Astrocyte of the spinal cord (primary cell): ENCODE measurements around the gene TNK2.
"Not testable (repeated sequence)": the region's sequence is repeated elsewhere in the genome, so short reads cannot be mapped to it uniquely, and the experiment has no call there.

Experiments used
- DNase-seq: peaks from one replicate; pipeline ENCODE4 v3.0.0; 2011; ENCODE audit warnings: low read depth, low spot score
- H3K4me3 ChIP-seq: 2 replicates; pipeline ENCODE4 v1.5.1; 2011; ENCODE audit warnings: low read depth, mild to moderate bottlenecking, low read length, moderate library complexity
- in situ Hi-C: cut with HindIII; loops from 2 replicates; pipeline ENCODE4 v1.10.0; 2017; ENCODE audit warnings: low sequenced_read_pairs
- TF ChIP-seq, protein P1 (sequence below): IDR thresholded peaks from 2 replicates; pipeline ENCODE4 v1.5.1; 2012; ENCODE audit warnings: low read depth, mild to moderate bottlenecking, low read length, inconsistent platforms

The TNK2 gene

DNA sequence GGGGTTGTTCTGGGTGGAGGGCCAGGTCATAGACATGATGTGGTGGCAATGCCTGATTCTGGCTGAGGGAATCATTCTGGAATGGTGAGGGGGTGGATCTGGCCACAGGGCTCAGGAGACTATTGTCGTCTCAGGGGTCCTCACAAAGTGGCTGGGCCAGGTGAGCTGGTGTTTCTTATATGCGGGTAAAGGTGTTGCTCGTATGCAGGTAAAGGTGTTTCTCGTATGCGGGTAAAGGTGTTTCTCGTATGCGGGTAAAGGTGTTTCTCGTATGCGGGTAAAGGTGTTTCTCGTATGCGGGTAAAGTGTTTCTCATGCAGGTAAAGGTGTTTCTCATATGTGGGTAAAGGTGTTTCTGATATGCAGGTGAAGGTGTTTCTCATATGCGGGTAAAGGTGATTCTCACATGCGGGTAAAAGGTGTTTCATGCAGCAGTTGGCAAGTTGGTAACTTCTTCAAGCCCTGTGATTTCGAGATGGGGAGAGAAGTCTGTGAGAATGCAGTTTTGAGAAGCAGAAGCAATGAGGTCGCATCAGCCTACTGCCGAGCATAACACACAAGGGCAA lies 86.1 kb downstream of the TNK2 start:
- H3K4me3 ChIP-seq = no peak overlapping the region
- in situ Hi-C loops = no loop called here
- no peak for DNase-seq
- TF ChIP-seq, protein P1, sequence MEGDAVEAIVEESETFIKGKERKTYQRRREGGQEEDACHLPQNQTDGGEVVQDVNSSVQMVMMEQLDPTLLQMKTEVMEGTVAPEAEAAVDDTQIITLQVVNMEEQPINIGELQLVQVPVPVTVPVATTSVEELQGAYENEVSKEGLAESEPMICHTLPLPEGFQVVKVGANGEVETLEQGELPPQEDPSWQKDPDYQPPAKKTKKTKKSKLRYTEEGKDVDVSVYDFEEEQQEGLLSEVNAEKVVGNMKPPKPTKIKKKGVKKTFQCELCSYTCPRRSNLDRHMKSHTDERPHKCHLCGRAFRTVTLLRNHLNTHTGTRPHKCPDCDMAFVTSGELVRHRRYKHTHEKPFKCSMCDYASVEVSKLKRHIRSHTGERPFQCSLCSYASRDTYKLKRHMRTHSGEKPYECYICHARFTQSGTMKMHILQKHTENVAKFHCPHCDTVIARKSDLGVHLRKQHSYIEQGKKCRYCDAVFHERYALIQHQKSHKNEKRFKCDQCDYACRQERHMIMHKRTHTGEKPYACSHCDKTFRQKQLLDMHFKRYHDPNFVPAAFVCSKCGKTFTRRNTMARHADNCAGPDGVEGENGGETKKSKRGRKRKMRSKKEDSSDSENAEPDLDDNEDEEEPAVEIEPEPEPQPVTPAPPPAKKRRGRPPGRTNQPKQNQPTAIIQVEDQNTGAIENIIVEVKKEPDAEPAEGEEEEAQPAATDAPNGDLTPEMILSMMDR = no peak

DNA sequence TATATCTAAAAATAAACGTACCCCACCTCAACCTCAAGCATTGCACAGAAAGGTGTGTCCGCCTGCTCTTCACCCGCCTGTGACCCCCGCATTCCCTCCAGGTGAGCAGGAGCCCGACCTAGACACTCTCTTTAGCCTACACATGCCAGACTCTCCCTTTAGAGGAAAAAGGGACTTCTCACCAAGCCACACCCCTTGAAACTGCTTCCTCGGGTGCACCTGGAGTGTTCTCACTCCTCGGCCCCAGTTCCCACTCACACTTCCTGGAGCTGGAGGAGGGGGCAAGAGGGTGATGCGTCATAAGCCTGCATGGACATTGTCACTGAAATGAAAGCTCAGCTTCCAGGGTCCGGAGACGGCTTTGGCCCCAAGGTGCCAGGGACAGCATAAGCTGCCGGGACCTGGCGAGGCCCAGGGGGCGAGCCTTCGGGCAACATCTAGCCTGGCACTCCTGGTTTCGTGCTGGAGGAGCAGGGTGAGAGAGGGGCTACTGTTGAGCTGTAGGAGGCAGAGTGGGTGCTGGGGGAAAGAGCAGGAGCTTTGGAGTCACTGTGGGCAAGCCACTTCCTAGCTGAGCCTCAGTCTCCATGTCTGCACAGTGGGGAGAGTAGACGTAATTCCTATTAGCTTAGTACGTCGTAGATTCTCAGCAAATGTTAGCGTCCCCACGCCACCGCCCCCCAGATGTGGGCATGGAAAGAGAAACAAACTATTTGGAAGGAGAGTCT lies 86.8 kb downstream of the TNK2 start:
- no peak for DNase-seq
- TF ChIP-seq, protein P1 = no peak
- no peak overlapping the region for H3K4me3 ChIP-seq
- in situ Hi-C loops = no loop called here

DNA sequence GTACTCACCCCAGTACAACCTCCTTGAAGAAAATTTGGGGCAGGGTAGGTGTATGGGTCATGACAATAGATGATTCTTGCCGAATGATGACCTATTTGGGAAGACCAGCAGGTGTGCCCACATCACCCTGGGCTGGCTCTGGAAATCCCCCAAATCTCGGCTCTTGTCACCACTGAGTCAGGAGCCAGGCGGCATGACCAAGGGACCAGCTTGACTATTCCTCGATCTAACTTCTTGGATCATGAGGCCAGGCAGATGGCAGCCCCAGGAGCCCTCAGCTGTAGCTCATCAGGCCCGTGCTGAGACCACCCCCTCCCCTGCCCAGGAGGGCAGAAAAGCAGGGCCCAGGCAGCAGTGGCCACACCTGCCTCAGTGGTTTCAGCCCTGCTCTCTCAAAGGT lies 87.5 kb downstream of the TNK2 start:
- no peak overlapping the region for H3K4me3 ChIP-seq
- in situ Hi-C loops = no loop called here
- TF ChIP-seq, protein P1 = no peak
- DNase-seq = no peak

DNA sequence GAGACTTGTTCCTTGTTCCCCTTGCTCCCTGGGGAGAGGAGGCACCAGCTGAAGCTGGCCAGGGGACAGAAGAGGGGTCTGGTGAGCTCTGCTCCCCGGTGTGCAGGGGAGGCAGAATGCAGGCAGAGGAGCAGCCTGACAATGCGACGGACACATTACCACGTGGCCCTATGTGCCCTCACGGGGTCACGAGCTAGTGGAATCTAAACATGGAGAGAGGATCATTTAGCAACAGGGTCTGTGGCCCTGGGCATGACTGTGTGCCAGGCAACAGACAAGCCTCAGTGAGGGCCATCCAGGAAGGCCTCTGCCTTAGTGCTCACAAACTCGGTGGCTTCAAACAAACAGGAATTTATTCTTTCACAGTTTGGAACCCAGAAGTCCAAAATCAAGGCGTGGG lies 88.2 kb downstream of the TNK2 start:
- TF ChIP-seq, protein P1 = no peak
- no peak for DNase-seq
- in situ Hi-C loops = no loop called here
- no peak overlapping the region for H3K4me3 ChIP-seq

DNA sequence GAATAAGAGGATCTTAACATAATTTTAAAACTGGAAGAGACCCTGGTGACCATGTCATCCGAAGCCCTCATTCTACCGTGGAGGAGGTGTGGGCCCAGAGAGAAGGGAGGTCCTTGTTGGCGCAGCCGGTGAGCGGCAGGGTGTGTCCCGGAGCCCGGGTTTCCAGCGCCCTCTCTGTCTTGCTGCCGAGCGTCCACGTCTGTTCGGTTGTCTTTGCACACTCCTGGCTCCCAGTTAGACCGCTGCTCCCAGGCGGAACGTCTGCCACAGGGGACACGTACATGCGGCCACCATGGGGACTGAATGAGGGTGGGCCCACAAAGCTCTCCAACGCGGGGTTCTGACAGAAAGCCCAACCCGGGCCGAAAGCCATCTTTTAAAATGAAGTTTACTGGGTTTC lies 90.0 kb downstream of the TNK2 start:
- TF ChIP-seq, protein P1 = no peak
- DNase-seq = no peak
- in situ Hi-C loops = no loop called here
- H3K4me3 ChIP-seq = no peak overlapping the region

DNA sequence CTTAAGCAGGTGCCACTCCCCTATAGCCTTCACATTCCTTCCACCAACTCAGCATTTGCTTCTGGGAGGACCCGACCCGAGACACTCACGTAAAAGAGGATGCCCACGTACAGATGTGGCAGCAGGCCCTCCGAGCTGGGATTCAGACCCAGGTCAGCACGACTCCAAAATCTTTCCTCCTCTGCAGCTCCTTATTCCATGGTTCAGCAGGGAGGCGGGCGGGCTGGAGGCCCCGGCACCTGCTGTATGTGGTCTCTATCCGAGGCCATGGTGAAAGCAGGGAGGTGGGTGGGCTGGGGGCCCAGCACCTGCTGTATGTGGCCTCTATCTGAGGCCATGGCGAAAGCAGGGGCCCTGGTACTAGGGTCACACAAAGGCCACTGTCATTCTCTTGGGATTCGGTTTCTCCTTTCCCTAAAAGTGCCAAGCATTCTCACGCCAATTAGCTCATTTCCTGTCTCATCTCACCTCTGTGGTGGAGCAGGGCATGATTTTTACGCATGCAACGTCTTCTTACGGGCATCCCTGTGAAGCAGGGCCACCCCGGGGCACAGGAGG lies 90.7 kb downstream of the TNK2 start:
- no peak for DNase-seq
- TF ChIP-seq, protein P1 = no peak
- H3K4me3 ChIP-seq = no peak overlapping the region
- in situ Hi-C loops = no loop called here

DNA sequence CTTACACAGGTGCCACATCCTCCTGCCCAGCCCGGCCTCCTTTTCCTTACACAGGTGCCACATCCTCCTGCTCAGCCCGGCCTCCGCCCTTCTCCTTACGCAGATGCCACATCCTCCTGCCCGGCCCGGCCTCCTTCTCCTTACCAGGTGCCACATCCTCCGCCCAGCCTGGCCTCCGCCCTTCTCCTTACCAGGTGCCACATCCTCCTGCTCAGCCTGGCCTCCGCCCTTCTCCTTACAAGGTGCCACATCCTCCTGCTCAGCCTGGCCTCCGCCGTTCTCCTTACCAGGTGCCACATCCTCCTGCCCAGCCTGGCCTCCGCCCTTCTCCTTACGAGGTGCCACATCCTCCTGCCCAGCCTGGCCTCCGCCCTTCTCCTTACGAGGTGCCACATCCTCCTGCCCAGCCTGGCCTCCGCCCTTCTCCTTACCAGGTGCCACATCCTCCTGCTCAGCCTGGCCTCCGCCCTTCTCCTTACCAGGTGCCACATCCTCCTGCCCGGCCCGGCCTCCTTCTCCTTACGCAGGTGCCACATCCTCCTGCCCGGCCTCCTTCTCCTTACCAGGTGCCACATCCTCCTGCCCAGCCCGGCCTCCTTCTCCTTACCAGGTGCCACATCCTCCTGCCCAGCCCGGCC lies 92.0 kb downstream of the TNK2 start:
- in situ Hi-C loops, H3K4me3 ChIP-seq, DNase-seq: not testable (repeated sequence)
